ENCODE results near the gene BYSL.

GRCh38 chr6:41935685-41936072 is 14.4 kb downstream of the BYSL start:
- TF ChIP-seq CTCF (IDR thresholded peaks at IDR 0.05; ENCODE audit: low read depth, low read length, poor library complexity, severe bottlenecking): no peak
- TF ChIP-seq EZH2phosphoT487 (IDR thresholded peaks at IDR 0.05; ENCODE audit: borderline replicate concordance, low read length): no peak
